H1 (cell line): ENCODE results near the gene PEX6. TPM values are rescaled to one million over a fixed set of nuclear protein-coding genes. Genes with fewer than 3 reads are reported as not detected.
"Not testable (repeated sequence)": the region's sequence is repeated elsewhere in the genome, so short reads cannot be mapped to it uniquely, and the experiment has no call there.

Experiments
- CTCF ChIA-PET: fragments of 300-600 bp; sonication (Branson Sonifier 250); formaldehyde crosslinking; loops from one replicate; lab custom pipeline; 2021; ENCODE audit not compliant: partially characterized antibody; lab: Charles Lee
- POLR2A ChIA-PET: fragments of 300-600 bp; sonication (Branson Sonifier 250); formaldehyde crosslinking; loops from one replicate; lab custom pipeline; 2021; ENCODE audit warnings: inconsistent platforms; ENCODE audit not compliant: partially characterized antibody; lab: Charles Lee
- DNase-seq, 2 experiments: peaks; one replicate each; pipeline versions ENCODE4 v3.0.0 to v3.0.0-alpha.2; 2010 to 2022; ENCODE audit warnings: low spot score in 2 of 2, low read depth in 1 of 2, mixed read lengths in 1 of 2
- FAIRE-seq: peaks from 2 replicates; lab custom pipeline; 2011; peaks lifted over from hg19 to GRCh38; lab: Jason Lieb, UNC
- H2AFZ ChIP-seq: 2 replicates; pipeline ENCODE4 v1.8.1; 2012; ENCODE audit warnings: low read length, inconsistent platforms
- H2AK5ac ChIP-seq: 2 replicates; pipeline ENCODE4 v1.6.1; 2013; ENCODE audit warnings: low read depth, low read length
- H2BK120ac ChIP-seq: replicated peaks from 2 replicates; pipeline ENCODE3; 2013; ENCODE audit warnings: low read depth, low read length, inconsistent platforms
- H2BK12ac ChIP-seq: 2 replicates; pipeline ENCODE4 v1.6.1; 2013; ENCODE audit warnings: low read depth, low read length
- H2BK15ac ChIP-seq: 2 replicates; pipeline ENCODE4 v1.6.1; 2013; ENCODE audit warnings: low read length
- H2BK20ac ChIP-seq: 2 replicates; pipeline ENCODE4 v1.6.1; 2013; ENCODE audit warnings: low read length
- H2BK5ac ChIP-seq: 2 replicates; pipeline ENCODE4 v1.6.1; 2013; ENCODE audit warnings: low read depth, low read length
- H3K14ac ChIP-seq: 2 replicates; pipeline ENCODE4 v1.6.1; 2013; ENCODE audit warnings: inconsistent platforms; ENCODE audit not compliant: insufficient read length
- H3K18ac ChIP-seq: 2 replicates; pipeline ENCODE4 v1.6.1; 2013; ENCODE audit warnings: low read length; ENCODE audit errors: extremely low read depth
- H3K23ac ChIP-seq: 2 replicates; pipeline ENCODE4 v1.6.1; 2013; ENCODE audit warnings: inconsistent platforms; ENCODE audit not compliant: insufficient read length
- H3K23me2 ChIP-seq: 2 replicates; pipeline ENCODE4 v1.6.1; 2013; ENCODE audit warnings: low read depth, low read length
- H3K27ac ChIP-seq: 2 replicates; pipeline ENCODE4 v1.6.1; 2011; ENCODE audit warnings: low read depth, low read length, inconsistent platforms
- H3K27me3 ChIP-seq, 4 experiments: replicated peaks in 1 of 4; 1 replicate in 1 of 4; 2 replicates in 3 of 4; pipeline versions ENCODE4 v1.6.1 to v1.8.1; 2011 to 2013; ENCODE audit warnings: low read length in 3 of 4, mild to moderate bottlenecking in 3 of 4, inconsistent platforms in 2 of 4, mixed read lengths in 2 of 4, moderate library complexity in 1 of 4; ENCODE audit not compliant: control insufficient read depth in 3 of 4, insufficient read depth in 3 of 4; ENCODE audit errors: extremely low read depth in 1 of 4
- H3K36me3 ChIP-seq, 4 experiments: 2 replicates each; pipeline versions ENCODE4 v1.6.1 to v1.8.1; 2011 to 2013; ENCODE audit warnings: mild to moderate bottlenecking in 4 of 4, low read length in 3 of 4, moderate library complexity in 2 of 4, control low read depth in 1 of 4, inconsistent platforms in 1 of 4; ENCODE audit not compliant: insufficient read depth in 4 of 4, control insufficient read depth in 2 of 4
- H3K4ac ChIP-seq: replicated peaks from 2 replicates; pipeline ENCODE3; 2013; ENCODE audit warnings: low read length, low read depth, mixed read lengths, inconsistent platforms; ENCODE audit not compliant: insufficient read length
- H3K4me1 ChIP-seq, 4 experiments: replicated peaks in 1 of 4; 1 replicate in 1 of 4; 2 replicates in 3 of 4; pipeline versions ENCODE4 v1.6.1 to v1.8.1; 2011 to 2013; ENCODE audit warnings: low read length in 3 of 4, inconsistent platforms in 2 of 4, mixed read lengths in 1 of 4; ENCODE audit not compliant: insufficient read depth in 4 of 4, control insufficient read depth in 3 of 4
- H3K4me2 ChIP-seq, 2 experiments: 2 replicates each; pipeline versions ENCODE4 v1.6.1 to v1.8.1; 2011 to 2013; ENCODE audit warnings: low read depth in 2 of 2, low read length in 2 of 2, control low read depth in 1 of 2, inconsistent platforms in 1 of 2, mild to moderate bottlenecking in 1 of 2; ENCODE audit not compliant: insufficient read depth in 1 of 2
- H3K4me3 ChIP-seq, 4 experiments: fragments of 200-600, 300-600 bp in 1 of 4; sonication (generic), shearing (Covaris generic), sonication (Bioruptor Twin) in 1 of 4; 2 replicates each; pipeline versions ENCODE4 v1.5.1 to v1.8.1; 2011 to 2016; ENCODE audit warnings: low read length in 4 of 4, low read depth in 3 of 4, control low read depth in 2 of 4, inconsistent platforms in 2 of 4, mild to moderate bottlenecking in 2 of 4, mixed read lengths in 1 of 4, moderate library complexity in 1 of 4; ENCODE audit not compliant: insufficient read depth in 2 of 4; ENCODE audit errors: extremely low read depth in 1 of 4
- H3K56ac ChIP-seq: replicated peaks from 2 replicates; pipeline ENCODE3; 2013; ENCODE audit warnings: low read depth, mild to moderate bottlenecking, mixed read lengths, low read length, inconsistent platforms; ENCODE audit not compliant: insufficient read length
- H3K79me1 ChIP-seq: 2 replicates; pipeline ENCODE4 v1.6.1; 2013; ENCODE audit warnings: low read depth, low read length, control low read depth
- H3K79me2 ChIP-seq, 2 experiments: 2 replicates each; pipeline versions ENCODE4 v1.6.1 to v1.8.1; 2012 to 2013; ENCODE audit warnings: low read length in 2 of 2, mild to moderate bottlenecking in 2 of 2, inconsistent platforms in 1 of 2; ENCODE audit not compliant: insufficient read depth in 2 of 2, control insufficient read depth in 1 of 2
- H3K9ac ChIP-seq, 4 experiments: replicated peaks in 1 of 4; 1 replicate in 1 of 4; 2 replicates in 3 of 4; pipeline versions ENCODE4 v1.6.1 to v1.8.1; 2011 to 2013; ENCODE audit warnings: low read depth in 3 of 4, low read length in 3 of 4, control low read depth in 2 of 4, mild to moderate bottlenecking in 2 of 4, moderate library complexity in 2 of 4, inconsistent platforms in 1 of 4; ENCODE audit errors: extremely low read depth in 1 of 4
- H3K9me3 ChIP-seq, 2 experiments: 2 replicates each; pipeline versions ENCODE4 v1.6.1 to v1.8.1; 2012 to 2013; ENCODE audit warnings: mild to moderate bottlenecking in 2 of 2, moderate library complexity in 2 of 2, control low read depth in 1 of 2, inconsistent platforms in 1 of 2, low read depth in 1 of 2, low read length in 1 of 2, mixed read lengths in 1 of 2; ENCODE audit not compliant: insufficient read depth in 2 of 2
- H4K20me1 ChIP-seq, 2 experiments: replicated peaks in 1 of 2; 2 replicates each; pipeline versions ENCODE3 to v1.8.1; 2011 to 2013; ENCODE audit warnings: inconsistent platforms in 2 of 2, low read length in 2 of 2, mild to moderate bottlenecking in 1 of 2; ENCODE audit not compliant: insufficient read depth in 2 of 2, control insufficient read depth in 1 of 2
- H4K5ac ChIP-seq: 2 replicates; pipeline ENCODE4 v1.6.1; 2013; ENCODE audit warnings: low read length, low read depth, mixed read lengths, inconsistent platforms; ENCODE audit not compliant: insufficient read length
- H4K8ac ChIP-seq: 2 replicates; pipeline ENCODE4 v1.8.0; 2013; ENCODE audit warnings: mild to moderate bottlenecking, moderate library complexity, low read length, inconsistent platforms; ENCODE audit not compliant: insufficient read depth; ENCODE audit errors: extremely low read depth
- H4K91ac ChIP-seq: replicated peaks from 2 replicates; pipeline ENCODE3; 2013; ENCODE audit warnings: low read length, mixed read lengths, inconsistent platforms; ENCODE audit not compliant: insufficient read length
- WGBS, 2 experiments: shearing (Covaris generic) in 1 of 2; methylation state at CpG; one replicate each; pipeline versions ENCODE4 v1.1.6 to v1.1.7; 2013 to 2015; ENCODE audit warnings: low lambda C conversion rate in 2 of 2, mixed read lengths in 2 of 2, inconsistent platforms in 1 of 2, low coverage in 1 of 2, missing lambda C conversion rate in 1 of 2; ENCODE audit not compliant: insufficient replicate concordance in 2 of 2, insufficient coverage in 1 of 2, insufficient read length in 1 of 2; ENCODE audit errors: extremely low coverage in 1 of 2, missing lambda C conversion rate in 1 of 2; 5-methylcytosine and 5-hydroxymethylcytosine counted together
- polyA plus RNA-seq, 7 experiments: library from polyadenylated mRNA; depleted of rRNA in 3 of 7; stranded (reverse) in 5 of 7; unstranded in 2 of 7; fragments of >200 nt in 5 of 7; fragments of 200-250 nt in 2 of 7; gene quantifications; 1 replicate in 5 of 7; 2 replicates in 1 of 7; 4 replicates in 1 of 7; pipeline versions ENCODE4 v1.2.1 to v1.2.3, GENCODE V29; 2011 to 2013; ENCODE audit warnings: missing spikeins in 2 of 7, mixed read lengths in 2 of 7
- total RNA-seq: library from RNA; stranded (reverse); fragmentation: NEBNext Ultra II Directional; extraction: Animal tissue kit (Norgen Biotek cat#: 25700); gene quantifications from 2 replicates; pipeline ENCODE4 v1.2.1, GENCODE V29; 2021

The PEX6 gene
- total and polyA plus RNA-seq, 2 of the 8 experiments (the other 6 are each of a cell fraction or from before 2014, with no cell fraction given) = 6.4 to 12.5 TPM

- not testable (repeated sequence) for H2AK5ac ChIP-seq, FAIRE-seq
Observed at GRCh38 chr6:42998205-42998604, 19.2 kb upstream of the PEX6 start.

More at GRCh38 chr6:42998205-42998604, 19.2 kb upstream of the PEX6 start:
- not testable (repeated sequence) for H3K23ac ChIP-seq, H3K18ac ChIP-seq, H2BK120ac ChIP-seq, H4K8ac ChIP-seq, H3K79me1 ChIP-seq, H2BK5ac ChIP-seq, H2BK12ac ChIP-seq, H4K5ac ChIP-seq, H3K36me3 ChIP-seq, H3K9me3 ChIP-seq, H3K14ac ChIP-seq, H4K91ac ChIP-seq, H3K27me3 ChIP-seq, H3K56ac ChIP-seq, H3K79me2 ChIP-seq, H3K4ac ChIP-seq, H3K23me2 ChIP-seq, H3K4me2 ChIP-seq, H3K4me3 ChIP-seq, H2BK20ac ChIP-seq, H2BK15ac ChIP-seq, DNase-seq, H3K27ac ChIP-seq, H3K9ac ChIP-seq, H3K4me1 ChIP-seq, H4K20me1 ChIP-seq, H2AFZ ChIP-seq
- POLR2A ChIA-PET = interaction anchor here (1.1 to 3.3 kb wide), 7 partner anchors 11 to 64 kb away, joined by 3 to 14 read pairs (median 4); partner anchors contain the start of genes KLHDC3, MEA1, PEX6 and PPP2R5D
- CTCF ChIA-PET = interaction anchor here (0.9 to 5.6 kb wide), 7 partner anchors 10 to 132 kb away, joined by 3 to 30 read pairs (median 4); no protein-coding TSS in a partner anchor
- 95% methylated on average over 9 of the region's 9 CpGs; no CpG with 5 or more reads in 1 of the 2 experiments for WGBS, 2 experiments
